Mesothelial cell of epicardium (in vitro differentiated cells): ENCODE measurements around the gene PCSK5. TPM values are rescaled to one million over a fixed set of nuclear protein-coding genes. Genes with fewer than 3 reads are reported as not detected.

Experiments
- DNase-seq, 2 experiments: peaks; one replicate each; pipeline ENCODE4 v3.0.0; 2021; ENCODE audit warnings: low spot score in 2 of 2; ENCODE audit not compliant: unreplicated experiment in 2 of 2
- H3K27ac Mint-ChIP-seq: 2 replicates; pipeline ENCODE4 v1.8.0; 2021; ENCODE audit warnings: mixed read lengths
- H3K27me3 Mint-ChIP-seq: 2 replicates; pipeline ENCODE4 v1.8.0; 2021; ENCODE audit warnings: low read depth, mixed read lengths
- H3K36me3 Mint-ChIP-seq: 2 replicates; pipeline ENCODE4 v1.8.0; 2021; ENCODE audit warnings: mixed read lengths
- H3K4me1 Mint-ChIP-seq: 2 replicates; pipeline ENCODE4 v1.8.0; 2021; ENCODE audit warnings: mixed read lengths
- H3K4me3 Mint-ChIP-seq: 2 replicates; pipeline ENCODE4 v1.8.0; 2021; ENCODE audit warnings: mild to moderate bottlenecking, moderate library complexity, mixed read lengths
- H3K9me3 Mint-ChIP-seq: 2 replicates; pipeline ENCODE4 v1.8.0; 2021; ENCODE audit warnings: mixed read lengths
- CTCF ChIP-seq: fragments of 200-600 bp; sonication (generic); IDR thresholded peaks from one replicate; pipeline ENCODE4 v1.5.0; 2021; ENCODE audit warnings: antibody characterized with exemption; ENCODE audit not compliant: unreplicated experiment
- total RNA-seq: library from RNA; stranded (reverse); gene quantifications from 3 replicates; pipeline ENCODE4 v1.2.1, GENCODE V29; 2021

The PCSK5 gene
- total RNA-seq, 1 donor from 2014 or later, result 15.7 TPM

GRCh38 chr9:76255781-76256455, 365.4 kb downstream of the PCSK5 start:
- H3K27ac Mint-ChIP-seq, result no peak overlapping the region
- H3K9me3 Mint-ChIP-seq, result no peaks in the 10 kb centered on the region
- no peak overlapping the region for H3K4me3 Mint-ChIP-seq
- H3K36me3 Mint-ChIP-seq, result no peaks in the 10 kb centered on the region
- no peak for TF ChIP-seq CTCF
- no peak for DNase-seq
- peaks cover 2% of the 10 kb centered on the region for H3K27me3 Mint-ChIP-seq
- no peaks in the 10 kb centered on the region for H3K4me1 Mint-ChIP-seq

GRCh38 chr9:76257311-76257710, 366.8 kb downstream of the PCSK5 start:
- Mint-ChIP-seq H3K9me3 (no peaks in the 10 kb centered on the region), H3K27ac (no peak overlapping the region)
- no peak for DNase-seq

GRCh38 chr9:76266649-76267283, 376.3 kb downstream of the PCSK5 start:
- Mint-ChIP-seq H3K36me3 (no peaks in the 10 kb centered on the region), H3K9me3 (peaks cover 9% of the 10 kb centered on the region), H3K27ac (no peak overlapping the region), H3K4me3 (no peak overlapping the region), H3K27me3 (no peaks in the 10 kb centered on the region), H3K4me1 (peaks cover 17% of the 10 kb centered on the region)
- no peak for TF ChIP-seq CTCF
- DNase-seq, result no peak

More at GRCh38 chr9:76257311-76257710, 366.8 kb downstream of the PCSK5 start:
- no peak for TF ChIP-seq CTCF
- Mint-ChIP-seq H3K4me1 (no peaks in the 10 kb centered on the region), H3K27me3 (peaks cover 2% of the 10 kb centered on the region), H3K4me3 (no peak overlapping the region), H3K36me3 (no peaks in the 10 kb centered on the region)

- no peak for DNase-seq
- Mint-ChIP-seq H3K36me3 (no peaks in the 10 kb centered on the region), H3K4me3 (no peak overlapping the region), H3K27ac (no peak overlapping the region), H3K27me3 (no peaks in the 10 kb centered on the region), H3K4me1 (peaks cover 17% of the 10 kb centered on the region), H3K9me3 (peaks cover 9% of the 10 kb centered on the region)
- TF ChIP-seq CTCF, result no peak
These were observed 376.8 kb downstream of the PCSK5 start for GRCh38 chr9:76267284-76267652.

- peaks cover 17% of the 10 kb centered on the region for H3K4me1 Mint-ChIP-seq
- H3K36me3 Mint-ChIP-seq, result no peaks in the 10 kb centered on the region
- H3K27ac Mint-ChIP-seq, result peak overlapping the region; percentile 81
- no peaks in the 10 kb centered on the region for H3K27me3 Mint-ChIP-seq
- peaks cover 6% of the 10 kb centered on the region for H3K9me3 Mint-ChIP-seq
- TF ChIP-seq CTCF, result no peak
- no peak overlapping the region for H3K4me3 Mint-ChIP-seq
- no peak for DNase-seq
These were observed 379.3 kb downstream of the PCSK5 start for GRCh38 chr9:76269789-76270188.
